HG03342 (cell line): ENCODE data around the gene METTL6.
"Not testable (repeated sequence)": the region's sequence is repeated elsewhere in the genome, so short reads cannot be mapped to it uniquely, and the experiment has no call there.

Source experiments
- ATAC-seq: cut with Tn5 transposase; IDR thresholded peaks from one replicate; pipeline ENCODE4 v1.9.1; 2021; ENCODE audit warnings: mild to moderate bottlenecking, moderate library complexity; ENCODE audit not compliant: unreplicated experiment

Gene METTL6

DNA sequence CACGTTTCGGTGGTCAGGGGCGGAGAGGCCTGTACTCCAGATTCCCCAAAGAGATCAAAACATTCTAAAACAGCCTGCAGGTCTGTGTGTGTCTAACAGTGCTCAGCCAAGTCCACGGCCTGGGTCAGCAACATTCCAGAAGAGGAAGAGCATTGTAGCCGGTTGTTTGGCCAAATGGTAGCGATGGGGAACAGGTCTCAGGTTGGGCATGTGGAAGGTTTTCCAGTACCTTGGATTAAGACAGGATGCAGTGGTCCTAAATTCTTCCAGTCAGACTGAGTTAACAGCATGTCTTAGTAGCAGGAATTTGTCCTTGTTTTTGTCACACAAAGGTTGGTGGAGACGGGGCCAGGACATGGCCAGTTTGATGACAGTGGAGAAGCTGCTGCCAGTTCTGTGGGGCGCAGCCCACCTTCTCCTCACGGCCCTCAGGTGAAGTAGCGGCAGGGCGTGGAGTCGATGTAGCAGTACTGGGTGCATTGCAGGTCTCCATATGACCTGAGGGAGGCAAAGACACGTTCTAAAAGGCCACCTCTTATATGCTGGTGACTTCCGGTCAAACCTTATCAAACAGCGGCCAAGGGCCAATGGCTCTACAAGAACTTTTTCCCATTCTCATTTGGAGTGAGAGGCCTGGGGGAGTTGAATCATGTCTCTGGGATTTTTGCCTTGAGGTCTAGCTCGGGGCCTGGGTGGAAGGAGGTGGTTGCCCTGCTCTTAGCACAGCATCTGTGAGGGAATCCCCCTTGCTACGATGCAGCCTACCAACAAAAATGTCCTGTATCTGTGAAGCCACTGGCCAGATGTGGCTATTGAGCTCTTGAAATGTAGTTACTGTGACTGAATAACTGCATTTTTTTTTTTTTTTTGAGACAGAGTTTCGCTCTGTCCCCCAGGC is 24.1 kb upstream of the METTL6 start:
- no peak for ATAC-seq

DNA sequence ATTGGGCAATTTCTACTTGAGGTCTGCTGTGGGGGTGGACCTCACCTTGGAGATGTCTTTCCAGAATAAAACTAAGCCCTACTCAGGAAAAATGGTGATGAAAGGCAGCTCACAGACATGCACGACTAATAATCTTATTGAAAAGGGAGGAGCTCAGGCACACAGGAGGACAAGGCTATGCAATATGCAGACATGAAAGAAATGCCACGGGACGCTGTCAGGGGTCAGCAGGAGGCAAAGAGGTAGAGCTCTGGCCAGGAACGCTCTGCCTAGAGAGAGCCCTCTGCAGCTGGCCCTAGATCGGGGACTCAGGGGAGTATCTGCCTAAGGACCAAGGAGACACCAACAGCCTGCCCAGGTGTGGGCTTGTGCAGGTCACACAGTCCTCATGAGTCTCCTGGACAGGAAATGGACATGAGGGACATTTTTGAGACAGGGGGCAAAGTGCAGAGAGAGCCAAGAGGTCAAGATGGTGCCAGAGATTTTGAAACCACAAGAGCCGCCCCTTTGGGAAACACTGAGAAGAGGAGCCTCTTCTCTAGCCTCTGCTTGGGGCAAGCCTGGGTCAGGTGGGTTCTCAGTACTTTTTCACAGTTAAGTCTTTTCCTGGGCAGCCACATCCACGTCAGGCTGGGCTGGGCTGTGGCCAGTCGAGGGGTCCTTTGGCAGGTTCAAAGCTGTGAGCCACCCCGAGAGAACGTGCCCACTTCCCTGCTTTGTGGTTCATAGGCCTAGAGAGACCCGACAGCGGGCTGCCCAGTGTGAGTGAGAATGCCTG is 23.3 kb upstream of the METTL6 start:
- ATAC-seq = no peak

DNA sequence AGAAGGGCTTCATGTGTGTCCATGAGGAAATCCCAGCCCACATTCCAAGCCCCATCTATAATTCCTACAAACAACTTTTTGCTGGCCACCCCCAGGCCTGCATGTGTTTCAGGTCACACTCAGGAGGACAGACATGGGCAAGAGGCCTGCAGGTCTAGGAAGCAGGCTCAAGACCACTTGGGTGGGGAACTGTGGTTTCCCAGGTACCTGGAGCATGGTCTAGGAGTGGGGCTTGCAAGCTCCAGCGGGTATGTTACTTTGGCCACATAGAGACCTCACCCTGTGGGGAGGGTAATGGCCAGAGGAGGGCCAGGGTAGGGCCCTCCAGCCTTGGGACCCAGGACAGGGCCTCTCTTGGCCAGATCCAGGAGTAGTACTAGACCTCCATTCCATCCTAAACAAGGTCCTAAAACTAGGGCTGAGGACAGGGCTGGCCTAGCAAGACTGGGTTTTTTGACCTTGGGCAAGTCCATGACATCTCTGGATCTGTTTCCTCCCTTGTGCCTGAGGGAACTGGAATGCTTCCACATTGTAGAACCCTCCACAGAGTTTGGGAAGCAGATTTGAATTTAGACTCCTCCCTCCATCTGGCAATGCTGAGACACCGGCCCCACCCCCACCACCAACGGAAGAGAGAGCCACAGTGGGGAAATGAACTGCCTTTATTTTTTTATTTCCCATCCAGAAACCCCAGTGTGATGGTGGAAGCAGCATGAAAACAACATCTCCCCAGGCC is 22.3 kb upstream of the METTL6 start:
- no peak for ATAC-seq

DNA sequence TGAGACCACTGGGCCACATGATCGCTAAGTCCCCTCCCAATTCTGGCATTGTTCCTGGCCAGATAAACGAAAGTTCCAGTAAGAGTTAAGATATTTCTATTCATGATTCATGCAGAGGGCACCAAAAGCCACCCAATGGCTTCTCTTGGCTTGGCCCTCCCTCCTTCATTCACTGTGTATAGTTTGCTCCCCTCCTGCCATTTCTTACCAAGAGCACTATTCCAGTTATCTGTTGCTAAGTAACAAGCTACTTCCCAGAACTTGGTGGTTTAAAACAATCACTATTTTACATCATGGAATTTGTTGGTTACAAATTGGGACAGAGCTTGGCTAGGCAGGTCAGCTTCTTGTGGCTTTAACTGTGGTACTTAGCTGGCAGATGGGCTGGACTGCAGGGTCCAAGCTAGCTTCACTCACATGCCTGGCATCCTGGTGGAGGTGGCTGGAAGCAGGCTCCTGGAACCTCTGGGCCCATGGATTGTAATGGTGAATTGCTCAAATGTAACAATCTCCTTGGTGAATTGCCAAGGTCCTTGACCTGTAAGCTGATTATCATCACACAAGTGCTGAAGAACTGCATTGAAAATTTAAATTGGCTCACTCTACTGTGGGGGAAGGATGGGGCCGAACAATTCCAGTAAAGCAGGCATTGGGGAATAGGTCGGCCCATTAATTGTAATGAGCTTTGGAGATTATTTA is 16.6 kb upstream of the METTL6 start:
- no peak for ATAC-seq

DNA sequence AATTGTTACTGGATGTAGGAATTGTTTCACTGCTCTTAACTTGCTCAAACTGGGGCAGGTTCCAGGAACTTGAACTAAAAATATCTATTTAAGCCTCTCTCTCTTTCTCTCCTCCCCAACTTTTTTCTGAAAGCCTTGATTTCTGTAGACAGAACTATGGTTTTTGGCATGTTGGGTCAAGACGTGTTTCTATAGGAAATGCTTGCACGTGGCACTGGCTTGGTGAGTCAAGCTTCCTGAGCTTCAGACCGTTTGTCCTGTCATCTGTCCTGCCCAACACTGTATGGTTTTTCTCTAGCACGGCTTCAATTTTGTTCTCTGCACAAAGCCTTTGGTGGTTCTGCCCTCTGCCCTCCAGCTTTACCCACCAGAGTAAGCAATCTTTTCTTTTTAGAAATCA is 13.5 kb upstream of the METTL6 start:
- no peak for ATAC-seq

DNA sequence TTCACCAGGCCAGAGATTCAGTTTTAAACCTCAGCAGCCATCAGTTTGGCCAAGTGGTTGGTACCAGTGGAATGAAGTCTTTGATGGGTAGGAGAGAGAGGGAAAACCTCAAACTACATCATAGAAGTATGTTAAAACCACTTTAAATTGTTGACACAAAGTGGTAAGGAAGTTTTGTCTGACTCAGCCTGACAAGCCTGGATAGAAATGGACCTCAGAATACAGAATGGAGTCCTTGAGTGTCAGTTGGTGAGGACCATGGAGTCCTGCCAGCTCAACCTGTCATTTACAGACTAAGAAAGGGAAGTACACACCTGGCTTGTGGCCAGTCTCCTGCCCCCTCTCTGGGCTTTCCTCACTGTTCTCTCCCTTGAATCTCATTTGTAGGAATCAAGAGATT is 12.1 kb upstream of the METTL6 start:
- ATAC-seq = no peak

DNA sequence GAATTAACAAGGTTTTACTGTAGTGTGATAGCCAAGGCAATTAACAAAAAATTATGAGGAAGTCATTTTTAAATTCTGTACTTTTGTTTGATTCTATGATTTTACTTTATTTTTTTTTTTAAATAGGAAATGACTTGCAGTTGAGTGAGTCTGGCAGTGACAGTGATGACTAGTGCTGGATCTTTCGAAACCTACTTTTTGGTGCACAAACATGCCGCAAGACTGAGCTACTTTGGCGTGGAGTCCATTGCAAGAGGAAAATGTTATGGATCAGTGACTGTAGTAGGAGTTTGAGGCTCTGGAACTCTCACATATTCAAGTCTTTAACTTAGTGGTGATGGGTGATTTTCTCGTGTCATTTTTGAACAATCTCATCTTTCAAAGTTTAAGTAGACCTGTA is 11.6 kb upstream of the METTL6 start:
- ATAC-seq = no peak

DNA sequence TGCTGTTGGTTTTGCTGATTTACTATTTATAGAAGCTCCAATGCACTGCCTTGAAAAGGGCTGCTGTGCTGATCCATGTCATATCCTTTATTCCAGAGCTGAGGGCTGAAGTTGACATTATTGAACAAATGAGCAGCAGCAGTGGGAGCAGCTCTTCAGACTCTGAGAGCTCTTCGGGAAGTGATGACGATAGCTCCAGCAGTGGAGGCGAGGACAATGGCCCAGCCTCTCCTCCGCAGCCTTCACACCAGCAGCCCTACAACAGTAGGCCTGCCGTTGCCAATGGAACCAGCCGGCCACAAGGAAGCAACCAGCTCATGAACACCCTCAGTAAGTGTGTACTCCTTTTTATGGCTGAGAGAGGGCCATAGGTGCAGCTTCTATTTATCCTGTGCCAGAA is 8.9 kb upstream of the METTL6 start:
- no peak for ATAC-seq

DNA sequence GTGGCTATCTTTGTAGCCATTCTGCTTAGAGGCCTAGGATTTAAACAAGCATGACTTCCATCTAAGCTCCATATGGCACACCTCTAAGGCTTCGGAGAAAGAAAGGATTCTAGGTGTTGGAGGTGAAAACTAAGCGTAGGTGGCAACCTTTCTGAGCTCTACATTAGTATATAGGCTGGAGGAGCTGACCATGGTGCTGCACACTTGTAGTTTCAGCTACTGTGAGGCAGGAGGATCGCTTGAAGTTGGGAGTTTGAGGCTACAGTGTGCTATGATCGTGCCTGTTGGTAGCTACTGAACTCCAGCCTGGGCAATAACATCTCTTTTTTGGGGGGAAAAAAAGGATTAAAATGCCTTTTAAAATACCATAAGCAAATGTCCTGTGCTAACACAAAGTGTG is 7.4 kb upstream of the METTL6 start:
- no peak for ATAC-seq

DNA sequence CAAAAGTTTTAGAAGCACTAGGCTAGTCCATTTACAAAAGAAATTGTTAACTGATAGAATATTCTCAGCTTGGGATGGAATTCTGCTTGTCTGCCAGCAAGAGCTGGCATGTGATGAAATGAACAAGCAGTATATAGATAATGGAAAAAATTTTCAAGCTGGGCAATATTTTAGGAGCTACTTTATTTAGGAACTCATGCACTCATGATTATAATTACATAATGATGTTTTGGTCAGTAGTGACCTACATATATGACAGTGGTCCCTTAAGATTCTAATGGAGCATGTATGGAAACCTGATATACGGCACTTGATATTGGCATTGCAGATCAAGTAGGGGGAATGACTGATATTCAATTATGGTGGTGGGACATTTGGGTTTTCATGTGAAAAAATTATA is 6.2 kb upstream of the METTL6 start:
- ATAC-seq = no peak

DNA sequence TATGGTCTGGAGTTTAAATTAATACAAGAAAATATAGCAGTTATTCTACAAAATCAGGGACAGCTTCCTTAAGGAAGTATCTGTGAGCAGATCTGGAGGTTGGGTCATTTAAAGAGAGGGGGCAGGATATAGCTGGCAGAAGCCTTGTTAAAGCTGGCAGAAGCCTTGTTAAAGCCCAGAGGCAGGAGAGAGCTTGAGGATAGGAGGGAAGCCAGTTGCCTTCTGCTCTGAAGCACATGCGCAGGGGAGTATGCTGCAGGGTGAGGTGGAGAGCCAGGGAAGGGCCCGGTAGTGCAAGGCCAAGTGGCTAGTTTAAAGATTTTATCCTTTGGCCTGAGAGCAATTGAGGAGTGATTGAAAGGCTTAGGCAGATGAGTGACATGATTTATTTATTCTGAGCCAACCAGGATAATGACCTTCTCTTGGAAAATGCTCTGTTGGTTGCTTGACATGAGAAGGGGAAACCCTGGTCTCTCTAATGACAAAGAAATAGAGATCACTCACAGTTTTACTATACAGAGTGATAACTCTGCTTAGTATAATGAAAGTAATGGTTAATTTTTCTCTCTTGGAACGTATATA is 4.0 kb upstream of the METTL6 start:
- no peak for ATAC-seq

DNA sequence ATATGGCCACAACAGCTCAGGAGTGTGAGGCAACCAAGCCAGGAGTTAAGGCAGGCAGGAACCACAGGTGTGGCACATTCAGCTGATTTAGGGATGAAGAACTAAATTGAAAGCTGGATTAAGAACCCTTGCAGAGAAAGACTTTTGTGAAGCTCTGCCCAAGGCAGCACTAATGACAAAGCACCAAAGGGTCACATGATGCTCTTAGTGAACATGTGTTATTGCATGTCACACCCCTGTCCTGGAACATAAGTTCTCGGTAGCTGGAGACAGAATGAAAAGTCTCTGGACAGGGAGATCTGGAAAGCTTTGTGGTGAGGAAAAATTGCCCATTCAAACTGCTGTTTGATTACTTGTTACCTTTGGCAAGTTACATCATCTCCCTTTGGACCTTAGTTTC is 3.3 kb upstream of the METTL6 start:
- no peak for ATAC-seq

DNA sequence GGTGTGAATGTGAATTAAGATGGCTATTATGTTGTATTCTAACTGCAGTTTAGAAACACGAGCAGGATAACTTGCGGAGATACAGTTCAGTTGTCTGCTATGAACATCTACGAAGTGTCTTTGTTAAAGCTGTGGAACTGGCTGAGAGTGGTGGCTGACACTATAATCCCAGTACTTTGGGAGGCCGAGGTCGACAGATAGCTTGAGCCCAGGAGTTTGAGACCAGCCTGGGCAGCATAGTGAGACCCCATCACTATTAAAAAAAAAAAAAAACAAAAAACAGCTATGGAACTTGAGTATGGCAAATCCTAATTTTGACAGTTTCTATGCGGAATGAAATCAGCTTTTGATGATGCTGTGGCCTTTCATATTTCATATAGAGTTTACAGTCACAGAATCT is 1.7 kb upstream of the METTL6 start:
- no peak for ATAC-seq

DNA sequence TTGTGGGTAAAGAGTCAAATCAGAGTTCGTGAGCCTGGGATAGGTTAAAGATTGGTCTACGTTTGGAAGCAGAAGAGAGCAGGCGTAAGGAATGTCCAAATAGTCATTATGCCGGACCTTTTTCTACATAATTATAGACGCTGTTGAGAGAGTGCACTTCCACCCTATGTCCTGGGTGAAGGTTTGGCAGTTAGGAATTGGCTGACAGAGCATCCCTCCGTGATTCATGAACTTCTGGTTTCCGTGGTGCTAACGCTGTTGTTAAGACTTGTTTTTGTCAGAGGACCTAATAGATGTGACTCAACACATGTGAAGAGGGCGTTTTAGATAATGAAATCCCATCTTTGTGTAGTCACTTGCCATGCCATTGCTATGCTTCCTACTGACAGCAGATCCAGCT is 1.2 kb upstream of the METTL6 start:
- ATAC-seq = no peak

DNA sequence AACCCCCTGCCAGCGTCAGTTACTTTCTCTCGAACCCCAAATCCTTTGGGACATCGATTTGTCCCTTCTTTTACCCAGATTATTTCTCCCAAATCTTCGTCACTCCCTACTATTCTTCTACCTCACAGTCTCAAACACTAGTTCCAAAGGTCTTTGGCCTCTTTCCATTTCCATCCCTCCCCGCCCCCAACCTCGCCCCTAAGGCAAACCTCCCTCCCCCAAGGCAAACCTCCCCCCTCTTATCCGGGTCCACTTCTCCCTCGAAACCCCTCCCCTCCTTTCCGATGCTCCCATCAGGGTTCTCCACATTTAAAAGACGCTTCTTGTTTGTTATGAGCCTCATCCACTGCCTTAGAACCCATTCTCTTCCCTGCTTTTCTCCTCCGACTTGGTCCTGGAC is 637 bp upstream of the METTL6 start:
- no peak for ATAC-seq

DNA sequence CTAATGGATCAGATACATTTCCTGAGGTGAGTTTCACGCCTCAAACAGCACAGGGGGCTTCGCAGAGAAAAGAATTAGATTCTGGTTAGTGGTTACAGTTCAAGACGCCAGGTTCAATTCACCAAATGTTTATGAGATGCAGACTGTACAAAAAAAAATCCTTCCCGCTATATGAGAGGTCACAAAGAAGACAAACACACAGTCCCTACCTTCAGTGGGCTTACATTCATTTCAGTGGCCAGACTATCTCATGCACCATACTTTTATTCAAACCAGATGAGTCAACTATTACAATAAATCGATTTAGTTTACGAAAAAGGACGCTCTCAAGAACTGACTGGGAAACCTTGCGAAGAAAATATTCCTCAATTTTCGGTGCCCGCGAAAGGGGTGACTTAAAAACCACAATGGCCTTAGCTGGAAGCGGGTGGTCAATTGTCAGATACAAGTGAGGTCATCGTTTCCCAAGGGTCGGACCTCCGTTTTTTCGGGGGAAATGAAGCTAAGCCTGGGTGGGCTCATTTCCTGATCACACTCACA is 695 bp downstream of the METTL6 start:
- ATAC-seq = no peak

DNA sequence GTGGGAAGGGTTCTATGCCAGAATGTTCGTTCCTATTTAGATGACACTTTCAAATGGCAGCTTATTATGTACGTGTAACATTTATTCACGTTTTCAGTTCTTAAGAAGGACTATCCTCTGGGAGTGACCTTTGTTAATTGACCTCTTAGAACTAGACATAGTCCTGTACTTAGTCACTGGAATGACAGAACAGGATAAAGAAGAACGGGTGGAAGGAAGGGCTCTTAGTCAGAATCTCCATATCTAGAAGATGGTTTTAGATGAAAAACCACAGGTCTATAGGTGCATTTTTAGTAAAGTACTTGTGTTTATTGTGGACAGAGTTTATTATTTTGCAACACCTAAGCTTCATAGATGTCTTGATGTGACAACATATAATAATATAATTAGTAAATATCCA is 6.5 kb downstream of the METTL6 start:
- ATAC-seq = no peak

DNA sequence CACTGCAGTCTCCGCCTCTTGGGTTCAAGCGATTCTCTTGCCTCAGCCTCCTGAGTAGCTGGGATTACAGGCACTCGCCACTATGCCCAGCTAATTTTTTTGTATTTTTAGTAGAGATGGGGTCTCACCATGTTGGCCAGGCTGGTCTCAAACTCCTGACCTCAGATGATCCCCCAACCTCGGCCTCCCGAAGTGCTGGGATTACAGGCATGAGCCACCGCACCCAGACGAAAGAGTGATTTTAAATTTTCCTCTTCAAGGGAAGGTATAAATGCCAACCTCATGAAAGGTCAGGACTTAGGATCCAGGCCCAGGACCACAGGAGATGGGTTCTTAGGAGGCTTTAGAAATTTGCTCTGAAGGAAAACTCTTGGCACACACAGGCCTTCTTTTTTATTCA is 16.4 kb downstream of the METTL6 start:
- not testable (repeated sequence) for ATAC-seq

DNA sequence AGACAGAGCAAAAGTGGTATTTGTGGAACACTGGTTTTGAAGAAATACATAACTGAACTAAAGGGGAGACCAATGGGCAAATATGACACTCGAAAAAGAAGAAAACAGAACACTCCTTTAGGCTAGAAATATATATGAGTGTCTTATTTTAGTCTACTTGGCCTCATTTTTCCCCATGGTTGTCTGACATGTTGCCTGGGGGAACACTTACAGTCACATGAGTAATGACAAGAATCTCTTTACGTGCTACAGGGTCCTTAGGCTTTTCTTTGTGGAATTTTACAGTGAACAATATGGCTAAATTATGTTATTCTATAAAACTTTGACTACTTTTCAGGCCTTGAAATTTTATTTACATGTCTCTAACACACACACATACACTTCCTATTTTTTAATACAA is 17.6 kb downstream of the METTL6 start:
- ATAC-seq = no peak

DNA sequence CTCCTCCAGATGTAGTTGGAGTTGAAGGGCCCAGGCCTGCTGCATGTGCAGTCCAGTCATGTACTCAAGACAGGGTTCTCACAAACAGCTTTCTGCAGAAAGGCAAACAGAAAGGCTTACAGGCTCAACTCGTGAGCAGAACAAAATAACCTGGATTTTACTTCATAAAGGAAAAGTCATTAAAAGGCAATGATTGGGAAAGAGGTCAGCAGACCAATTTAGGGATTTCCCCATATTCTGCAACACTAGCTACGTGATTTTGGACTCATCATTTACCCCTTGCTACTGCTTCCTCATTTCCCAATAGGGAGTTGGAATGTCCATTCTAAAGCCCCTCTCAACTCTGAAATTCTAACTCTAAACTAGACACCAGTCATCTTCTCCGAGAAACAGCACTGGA is 18.1 kb downstream of the METTL6 start:
- ATAC-seq = no peak
